GM19452 (cell line): Measurements from ENCODE around the gene TRAPPC2L.

ENCODE experiments used
- ATAC-seq: cut with Tn5 transposase; IDR thresholded peaks from one replicate; pipeline ENCODE4 v1.9.1; 2021; ENCODE audit not compliant: unreplicated experiment

Gene TRAPPC2L, protein sequence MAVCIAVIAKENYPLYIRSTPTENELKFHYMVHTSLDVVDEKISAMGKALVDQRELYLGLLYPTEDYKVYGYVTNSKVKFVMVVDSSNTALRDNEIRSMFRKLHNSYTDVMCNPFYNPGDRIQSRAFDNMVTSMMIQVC

DNA sequence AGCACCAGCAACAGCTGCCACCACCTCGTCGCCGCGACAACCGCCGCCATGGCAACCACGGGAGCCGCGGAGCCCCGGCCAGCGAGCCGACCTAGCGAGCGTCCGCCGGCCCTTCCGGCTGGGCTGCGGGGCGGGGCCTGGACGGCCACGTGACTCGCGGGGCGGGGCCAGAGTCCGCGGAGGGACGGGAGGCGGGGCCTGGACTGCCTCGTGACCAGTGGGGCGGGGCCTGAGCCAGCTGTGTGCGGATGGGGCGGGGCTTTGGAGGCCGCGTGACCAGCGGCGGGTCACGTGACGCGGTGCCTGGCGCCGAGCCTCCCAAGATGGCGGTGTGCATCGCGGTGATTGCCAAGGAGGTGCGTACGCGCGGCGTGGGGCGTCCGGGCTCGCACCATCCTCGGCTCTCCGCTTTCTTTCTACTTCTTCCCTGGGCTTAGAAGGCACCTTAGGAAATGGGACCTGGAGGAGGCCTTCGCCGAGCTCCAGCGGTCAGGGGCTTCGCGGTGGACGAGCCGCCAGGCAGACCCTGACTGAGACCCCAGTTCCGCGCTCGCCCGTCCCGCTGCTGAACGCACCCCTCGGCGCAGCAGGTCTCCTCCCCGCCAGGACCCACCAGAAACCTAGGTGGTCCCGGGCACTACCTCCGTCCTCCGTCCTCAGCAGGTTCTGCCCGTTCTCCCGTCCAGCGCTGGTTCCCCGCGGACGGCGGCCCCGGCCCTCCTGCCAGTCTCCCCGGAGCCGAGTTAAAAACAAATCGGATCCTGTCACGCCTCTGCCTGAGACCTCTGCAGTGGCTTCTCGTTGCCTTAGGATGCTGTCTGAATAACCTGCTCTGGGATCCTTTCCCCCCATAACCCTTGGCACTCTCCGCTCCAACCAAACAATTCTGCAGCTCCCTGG is at the start of gene TRAPPC2L, which contains the start of gene GALNS:
TRAPPC2L (plus strand) TSS at position 300 of the 900 bp plus-strand sequence; CDS start at position 324, 24 bp downstream.
GALNS (minus strand) TSS at position 120 of the 900 bp plus-strand sequence; CDS start at position 50, 70 bp downstream.
- ATAC-seq, result peak; percentile 72

DNA sequence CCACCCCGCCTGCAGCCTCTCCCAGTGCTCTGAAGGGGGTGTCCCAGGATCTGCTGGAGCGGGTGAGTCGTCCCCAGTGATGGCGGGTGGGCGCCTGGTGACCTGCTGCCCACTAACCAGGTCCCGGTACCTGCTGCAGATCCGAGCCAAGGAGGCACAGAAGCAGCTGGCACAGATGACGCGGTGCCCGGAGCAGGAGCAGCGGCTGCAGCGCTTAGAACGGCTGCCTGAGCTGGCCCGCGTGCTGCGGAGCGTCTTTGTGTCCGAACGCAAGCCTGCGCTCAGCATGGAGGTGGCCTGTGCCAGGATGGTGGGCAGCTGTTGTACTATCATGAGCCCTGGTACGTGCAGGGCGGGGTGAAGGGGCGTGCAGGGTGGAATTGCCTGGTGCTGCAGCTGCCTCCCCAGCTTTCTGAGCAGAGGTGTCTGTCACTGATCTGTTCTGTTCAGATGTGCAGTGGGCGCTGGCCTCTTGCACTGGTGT is 49.7 kb upstream of the TRAPPC2L start:
- ATAC-seq, result no peak

DNA sequence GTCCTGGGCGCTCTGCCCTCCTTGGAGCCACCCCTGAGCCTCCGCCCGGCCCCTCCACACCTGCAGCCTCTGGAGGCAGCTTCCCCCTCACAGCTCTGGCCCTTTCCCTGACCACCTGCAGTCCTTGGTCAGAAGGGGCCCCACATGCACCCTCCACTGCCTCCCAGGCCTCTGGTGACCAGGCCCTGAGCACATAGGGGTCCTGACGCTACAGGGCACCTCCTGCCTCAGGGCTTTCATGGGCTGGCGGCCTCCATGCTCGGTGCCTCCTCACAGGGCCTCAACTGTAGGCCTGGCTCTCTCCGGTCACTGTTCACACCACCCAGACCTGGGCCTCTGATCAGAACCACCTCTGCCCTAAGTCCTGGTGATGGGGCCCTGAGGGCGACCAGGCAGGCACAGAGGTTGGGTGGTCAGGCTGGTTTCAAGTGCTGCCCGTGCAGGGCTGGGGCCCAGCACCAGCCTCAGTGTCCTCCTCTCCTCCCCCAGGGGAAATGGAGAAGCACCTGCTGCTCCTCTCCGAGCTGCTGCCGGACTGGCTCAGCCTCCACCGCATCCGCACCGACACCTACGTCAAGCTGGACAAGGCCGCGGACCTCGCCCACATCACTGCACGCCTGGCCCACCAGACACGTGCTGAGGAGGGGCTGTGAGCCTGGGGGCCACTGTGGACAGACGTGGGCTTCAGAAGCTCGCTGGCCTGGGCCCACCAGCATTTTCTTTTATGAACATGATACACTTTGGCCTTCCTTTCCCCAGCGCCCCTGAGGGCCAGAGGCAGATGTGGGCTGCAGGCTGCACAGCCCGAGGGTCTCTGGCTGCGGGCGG is 49.1 kb upstream of the TRAPPC2L start:
- ATAC-seq, result no peak

DNA sequence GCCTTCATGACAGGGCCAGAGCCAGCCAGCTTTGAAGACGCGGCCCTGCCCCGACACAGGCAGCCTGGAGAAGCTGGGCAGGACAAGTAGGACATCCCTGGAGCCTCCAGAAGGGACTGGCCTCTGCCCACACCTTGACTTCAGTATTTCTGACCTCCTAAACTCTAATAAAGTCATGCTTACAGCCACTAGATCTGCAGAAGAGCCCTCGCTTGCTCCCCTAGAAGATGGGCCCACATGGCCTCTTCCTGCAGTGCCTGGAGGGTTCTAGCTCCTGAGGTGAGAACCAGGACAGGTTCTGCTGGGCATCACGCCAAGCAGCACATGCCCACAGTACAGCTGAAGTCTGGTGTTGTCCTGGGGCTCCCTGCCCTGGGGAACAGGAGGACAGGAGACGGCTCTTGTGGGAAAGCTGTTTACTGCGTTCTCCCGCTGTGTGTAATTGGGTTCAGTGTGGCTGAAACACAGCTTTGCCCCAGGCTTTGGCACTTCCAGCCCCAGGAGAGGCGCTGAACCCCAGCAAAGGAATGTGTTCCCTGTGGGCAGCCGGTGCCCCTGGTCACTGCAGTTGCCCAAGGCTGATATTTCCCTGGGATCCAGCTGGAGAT is 47.8 kb upstream of the TRAPPC2L start:
- ATAC-seq, result no peak

DNA sequence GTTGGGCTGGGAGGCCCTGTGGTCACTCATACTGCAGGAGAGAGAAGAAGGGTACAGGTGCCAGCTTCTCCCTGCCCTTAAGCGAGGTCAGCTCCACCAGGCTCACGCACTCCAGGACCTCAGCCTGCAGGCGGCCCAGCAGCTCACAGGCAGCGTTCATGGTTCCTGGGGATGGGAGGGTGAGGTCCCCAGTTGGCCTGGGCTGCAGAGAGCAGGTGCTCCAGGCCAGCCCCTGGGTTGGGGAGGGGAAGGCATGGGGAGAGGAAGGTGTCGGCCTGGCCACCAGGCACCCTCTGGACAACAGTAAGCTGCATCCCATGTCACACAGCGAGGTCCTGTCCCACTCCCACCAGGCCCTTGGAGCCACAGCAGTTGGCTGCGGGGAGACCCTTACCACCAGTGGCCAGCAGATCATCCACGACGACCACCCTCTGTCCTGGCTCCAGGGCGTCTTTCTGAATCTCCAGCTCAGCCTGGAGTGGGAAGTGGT is 47.2 kb upstream of the TRAPPC2L start:
- no peak for ATAC-seq

- no peak for ATAC-seq
These were observed 46.6 kb upstream of the TRAPPC2L start for GRCh38 chr16:88810166-88810911.

- ATAC-seq, result peak; percentile 48
These were observed 45.8 kb upstream of the TRAPPC2L start for GRCh38 chr16:88810912-88811768.

DNA sequence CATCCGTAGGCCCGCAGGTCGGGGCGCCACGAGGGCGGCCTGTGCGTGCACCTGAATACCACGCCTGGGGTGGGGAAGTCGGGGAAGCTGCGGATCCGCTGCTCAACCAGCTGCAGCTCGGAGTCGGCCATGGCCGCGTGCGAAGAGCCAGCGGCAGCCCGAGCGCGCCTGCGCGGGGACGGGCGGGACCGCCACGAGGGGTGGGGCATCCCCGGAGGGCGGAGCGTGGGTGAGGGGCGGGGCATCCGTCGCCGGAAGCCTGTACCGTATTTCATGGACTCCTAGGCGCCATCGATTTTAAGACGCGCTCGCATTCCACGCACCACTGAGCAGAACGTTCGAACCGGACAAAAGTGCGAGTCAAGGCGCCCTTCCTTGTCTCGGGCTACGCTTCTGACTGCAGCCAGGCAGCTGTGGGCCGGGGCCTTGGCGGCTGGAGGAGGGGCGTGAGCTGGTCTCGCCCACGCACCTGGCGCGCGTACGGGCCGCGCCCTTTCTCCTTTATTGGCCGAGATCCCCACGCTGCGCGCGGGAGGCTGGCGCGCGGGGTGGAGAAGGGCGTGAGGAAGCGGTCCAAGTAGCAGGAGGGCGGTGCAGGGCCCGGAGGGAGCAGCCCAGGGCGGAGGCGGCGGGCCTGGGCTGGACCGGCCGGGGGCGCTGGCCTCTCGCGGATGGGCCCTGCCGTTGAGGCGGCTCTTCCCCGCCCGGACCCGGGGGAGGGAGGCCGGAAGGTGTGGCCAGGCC is 45.0 kb upstream of the TRAPPC2L start, which contains the start of gene APRT:
APRT (minus strand) TSS at position 160 of the 744 bp plus-strand sequence; CDS start at position 131, 29 bp downstream.
- ATAC-seq, result peak; percentile 63

- no peak for ATAC-seq
These were observed 44.2 kb upstream of the TRAPPC2L start for GRCh38 chr16:88812513-88813268.

- no peak for ATAC-seq
These were observed 43.4 kb upstream of the TRAPPC2L start for GRCh38 chr16:88813269-88814143.

DNA sequence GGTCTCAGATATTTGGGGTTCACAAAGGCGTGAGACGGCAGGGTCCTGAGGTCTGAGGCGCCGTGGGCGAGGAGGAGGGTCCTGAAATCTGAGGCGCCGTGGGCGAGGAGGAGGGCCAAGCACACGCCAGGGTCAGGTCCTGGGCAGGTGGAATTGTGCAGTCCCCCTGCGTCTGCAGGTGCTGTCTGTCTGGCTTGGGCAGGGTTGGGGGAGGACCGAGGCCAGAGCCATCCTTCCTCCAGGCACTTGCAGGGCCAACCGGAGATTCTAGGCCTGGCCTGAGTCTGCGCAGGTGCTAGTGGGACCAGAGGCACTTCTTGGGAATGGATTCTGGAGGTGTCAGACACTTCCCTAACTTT is 42.8 kb upstream of the TRAPPC2L start:
- no peak for ATAC-seq

DNA sequence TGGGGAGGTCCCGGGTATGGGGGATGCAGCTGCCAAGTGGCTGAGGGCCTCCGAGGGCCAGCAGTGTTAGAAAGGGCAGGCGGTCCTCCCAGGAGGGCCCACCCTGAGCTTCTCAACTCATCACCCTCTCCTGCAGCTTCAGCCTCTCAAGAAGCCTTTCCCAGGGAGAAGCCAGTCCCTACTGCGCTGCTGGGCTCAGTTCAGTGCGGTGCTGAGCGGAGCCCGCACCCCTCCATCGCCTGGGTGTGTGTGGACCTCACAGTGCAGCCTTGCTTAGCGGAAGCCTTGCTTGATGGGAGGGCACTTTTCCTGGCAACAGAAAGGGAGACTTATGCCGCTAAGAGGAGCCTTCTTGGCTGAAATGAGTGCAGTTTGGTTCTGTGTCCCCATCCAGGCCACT is 41.7 kb upstream of the TRAPPC2L start:
- no peak for ATAC-seq

DNA sequence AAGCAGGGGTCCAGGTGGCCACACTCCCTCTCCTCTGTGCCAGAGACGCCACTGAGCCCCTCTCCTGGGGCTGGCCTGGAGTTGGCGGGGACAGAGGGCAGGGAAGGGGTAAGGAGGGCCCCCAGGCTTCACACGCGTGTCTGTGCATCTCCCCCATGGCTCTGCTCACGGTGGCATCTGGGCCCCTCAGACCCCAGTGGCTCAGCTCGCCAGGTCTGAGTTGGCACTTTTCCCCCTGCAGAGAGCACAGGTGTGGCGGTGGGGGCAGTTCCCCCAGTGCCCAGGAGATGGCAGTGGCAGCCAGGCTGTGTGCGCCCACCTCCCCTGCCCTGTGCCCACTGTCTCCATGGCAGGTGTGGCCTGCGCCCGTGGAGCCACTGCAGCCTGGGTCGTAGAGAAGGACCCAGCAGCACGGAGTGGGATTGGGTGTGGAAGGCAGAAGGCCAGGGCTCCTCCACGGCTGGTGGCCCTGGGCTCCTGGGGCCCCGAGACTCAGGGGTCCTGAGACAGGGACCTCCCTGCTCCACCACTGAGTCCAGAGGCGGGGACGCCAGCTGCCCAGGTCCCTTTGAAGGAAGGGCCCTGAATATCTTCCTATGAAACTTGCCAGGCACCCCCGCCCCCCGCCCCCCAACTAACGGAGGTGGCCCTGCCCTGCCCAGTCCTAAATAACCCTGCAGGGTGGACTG is 40.9 kb upstream of the TRAPPC2L start:
- no peak for ATAC-seq

DNA sequence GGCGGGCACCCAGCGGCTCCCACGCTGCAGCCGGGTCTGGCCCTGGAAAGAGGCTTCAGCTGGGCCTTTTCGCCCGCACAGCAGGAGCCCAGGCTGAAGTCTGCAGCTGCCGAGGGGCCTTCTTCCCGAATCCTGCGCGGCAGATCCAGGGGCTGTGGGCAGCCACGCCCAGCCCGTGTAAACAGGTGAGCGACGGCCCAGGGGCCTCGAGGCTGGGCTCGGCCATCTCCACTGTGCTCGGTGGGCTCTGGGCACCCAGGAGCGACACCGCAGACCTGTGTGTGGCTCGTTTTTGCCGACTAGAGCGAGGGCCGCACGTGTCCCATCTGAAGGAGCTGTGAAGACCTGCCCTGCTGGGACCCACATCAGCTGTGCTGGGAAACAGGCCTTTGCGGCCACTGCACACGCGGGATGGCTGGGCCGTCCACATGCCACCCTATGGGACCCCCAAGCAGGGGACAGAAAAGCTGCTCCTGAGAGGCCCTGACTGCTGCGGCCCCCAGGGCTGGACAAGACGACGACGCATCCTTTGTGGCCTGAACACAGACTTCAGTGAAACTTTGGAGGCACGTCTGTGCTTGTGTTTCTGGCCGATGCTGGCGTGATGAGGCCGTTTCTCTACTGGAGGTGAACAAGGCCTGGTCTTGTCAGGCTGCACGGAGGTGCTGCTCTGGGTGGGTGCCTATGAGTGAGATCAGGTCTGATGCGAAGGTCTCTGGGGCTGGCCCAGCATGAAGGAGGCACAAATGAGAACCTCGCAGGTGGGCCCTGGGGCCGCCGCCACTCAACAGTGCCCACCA is 40.0 kb upstream of the TRAPPC2L start:
- no peak for ATAC-seq
